GM12878 (cell line): ENCODE measurements around the gene SLC39A11. TPM values are rescaled to one million over a fixed set of nuclear protein-coding genes. Genes with fewer than 3 reads are reported as not detected.

Experiments
- ATAC-seq: fragments of 200-7000 bp; cut with Tn5 transposase; 3 replicates; pipeline ENCODE4 v1.9.1; 2020; ENCODE audit warnings: mild to moderate bottlenecking, moderate library complexity
- BruUV-seq: library from RNA; stranded (reverse); fragments of 400-500 nt; replicated peaks from 2 replicates; lab custom pipeline; 2021; lab: Mats Ljungman, UMichigan
- CTCF ChIA-PET: fragments of 300-600 bp; sonication (Branson Sonifier 250); formaldehyde crosslinking; extraction: SDS; loops from one replicate; lab custom pipeline; 2021; ENCODE audit warnings: inconsistent platforms; lab: Yijun Ruan, JAX
- POLR2A ChIA-PET: fragments of 350-600 bp; formaldehyde crosslinking; extraction: SDS; loops from one replicate; lab custom pipeline; 2021; ENCODE audit warnings: inconsistent platforms; lab: Charles Lee
- RAD21 ChIA-PET: fragments of 300-600 bp; sonication (Branson Sonifier 250); formaldehyde crosslinking; loops from one replicate; lab custom pipeline; 2023; ENCODE audit warnings: antibody characterized with exemption; ENCODE audit not compliant: unreplicated experiment; lab: Charles Lee
- SMC1A ChIA-PET: fragments of 300-600 bp; sonication (Branson Sonifier 250); formaldehyde crosslinking; loops from one replicate; lab custom pipeline; 2023; ENCODE audit not compliant: unreplicated experiment, uncharacterized antibody; lab: Charles Lee
- DNase-seq: peaks from one replicate; pipeline ENCODE4 v3.0.0-alpha.2; 2011; ENCODE audit warnings: low read depth, low spot score
- FAIRE-seq: peaks from 3 replicates; lab custom pipeline; 2011; peaks lifted over from hg19 to GRCh38; lab: Jason Lieb, UNC
- H2AFZ ChIP-seq: 2 replicates; pipeline ENCODE4 v1.6.0; 2011; ENCODE audit warnings: low read depth, low read length, control low read depth; ENCODE audit not compliant: control insufficient read depth
- H3K27ac ChIP-seq: 2 replicates; pipeline ENCODE4 v1.5.1; 2011; ENCODE audit warnings: control low read depth; ENCODE audit not compliant: control insufficient read depth, insufficient read depth
- H3K27me3 ChIP-seq, 2 experiments: replicated peaks in 1 of 2; 2 replicates each; pipeline versions ENCODE4 v1.6.0 to v1.6.1; 2011; ENCODE audit warnings: low read length in 1 of 2; ENCODE audit not compliant: control insufficient read depth in 2 of 2, insufficient read depth in 2 of 2
- H3K36me3 ChIP-seq, 2 experiments: 2 replicates each; pipeline ENCODE4 v1.5.1; 2011; ENCODE audit warnings: low read length in 1 of 2; ENCODE audit not compliant: control insufficient read depth in 2 of 2, insufficient read depth in 2 of 2
- H3K4me1 ChIP-seq: 2 replicates; pipeline ENCODE4 v1.6.1; 2011; ENCODE audit warnings: mild to moderate bottlenecking, low read length, moderate library complexity, mixed read lengths; ENCODE audit not compliant: control insufficient read depth, insufficient read depth
- H3K4me2 ChIP-seq: 2 replicates; pipeline ENCODE4 v1.6.0; 2011; ENCODE audit warnings: control low read depth; ENCODE audit not compliant: control insufficient read depth, insufficient read depth
- H3K4me3 ChIP-seq: fragments of 200-600 bp; sonication (generic); 2 replicates; pipeline ENCODE4 v1.5.1; 2016
- H3K79me2 ChIP-seq: 2 replicates; pipeline ENCODE4 v1.6.0; 2011; ENCODE audit warnings: low read length; ENCODE audit not compliant: control insufficient read depth, insufficient read depth
- H3K9ac ChIP-seq: 2 replicates; pipeline ENCODE4 v1.8.0; 2011; ENCODE audit warnings: low read length, control low read depth, mixed read lengths; ENCODE audit not compliant: control insufficient read depth, insufficient read depth
- H3K9me3 ChIP-seq: replicated peaks from 3 replicates; pipeline ENCODE4 v1.5.1; 2011; ENCODE audit warnings: mild to moderate bottlenecking, low read length; ENCODE audit not compliant: control insufficient read depth, insufficient read depth
- H4K20me1 ChIP-seq: 2 replicates; pipeline ENCODE4 v1.6.0; 2011; ENCODE audit not compliant: control insufficient read depth, insufficient read depth
- FOXM1 ChIP-seq: IDR thresholded peaks from 2 replicates; pipeline ENCODE4 v1.6.1; 2012; ENCODE audit warnings: low read depth, mild to moderate bottlenecking, inconsistent platforms, low read length, moderate library complexity
- ZBTB40 ChIP-seq: fragments of 450-650 bp; IDR thresholded peaks from 2 replicates; pipeline ENCODE4 v1.6.1; 2016; ENCODE audit warnings: mild to moderate bottlenecking, moderate library complexity, borderline replicate concordance
- ZSCAN29 ChIP-seq: fragments of 450-650 bp; IDR thresholded peaks from 2 replicates; pipeline ENCODE4 v1.6.1; 2017; ENCODE audit warnings: mild to moderate bottlenecking, moderate library complexity
- WGBS: methylation state at CpG from one replicate; pipeline ENCODE4 v1.1.6; 2016; ENCODE audit warnings: low lambda C conversion rate; ENCODE audit not compliant: insufficient replicate concordance, insufficient coverage; ENCODE audit errors: missing lambda C conversion rate; 5-methylcytosine and 5-hydroxymethylcytosine counted together
- in situ Hi-C: fragments of 300-500 bp; cut with MboI; formaldehyde crosslinking; loops from 9 replicates; pipeline ENCODE4 v1.14.3; 2018; ENCODE audit warnings: mixed read lengths
- intact Hi-C: fragments of 100-400 bp; cut with micrococcal nuclease; formaldehyde crosslinking; loops from one replicate; pipeline ENCODE4 v1.14.2; 2022; ENCODE audit not compliant: unreplicated experiment
- polyA plus RNA-seq, 11 experiments: library from polyadenylated mRNA; depleted of rRNA in 4 of 11; unstranded in 6 of 11; stranded (reverse) in 5 of 11; fragments of >200 nt; fragmentation: Nextera tagmentation in 4 of 11; fragmentation: Illumina TruSeq in 1 of 11; extraction: Ambion mirVana in 4 of 11; extraction: Trizol in 1 of 11; gene quantifications; 1 replicate in 1 of 11; 2 replicates in 10 of 11; pipeline versions ENCODE4 v1.2.1 to v1.2.3, GENCODE V29; 2011 to 2016; ENCODE audit warnings: inconsistent platforms in 2 of 11, missing spikeins in 2 of 11, low read depth in 1 of 11
- total RNA-seq, 4 experiments: library from RNA; depleted of rRNA in 3 of 4; stranded (reverse); fragments of >200 nt in 3 of 4; fragmentation: Illumina TruSeq in 1 of 4; extraction: Trizol in 1 of 4; gene quantifications; 2 replicates each; pipeline versions ENCODE4 v1.2.1 to v1.2.3, GENCODE V29; 2013 to 2021

The SLC39A11 gene
- total and polyA plus RNA-seq, 10 of the 15 experiments (the other 5 are each of a cell fraction or from before 2014, with no cell fraction given) = 8.6 to 23.8 (median 14.0) TPM

DNA sequence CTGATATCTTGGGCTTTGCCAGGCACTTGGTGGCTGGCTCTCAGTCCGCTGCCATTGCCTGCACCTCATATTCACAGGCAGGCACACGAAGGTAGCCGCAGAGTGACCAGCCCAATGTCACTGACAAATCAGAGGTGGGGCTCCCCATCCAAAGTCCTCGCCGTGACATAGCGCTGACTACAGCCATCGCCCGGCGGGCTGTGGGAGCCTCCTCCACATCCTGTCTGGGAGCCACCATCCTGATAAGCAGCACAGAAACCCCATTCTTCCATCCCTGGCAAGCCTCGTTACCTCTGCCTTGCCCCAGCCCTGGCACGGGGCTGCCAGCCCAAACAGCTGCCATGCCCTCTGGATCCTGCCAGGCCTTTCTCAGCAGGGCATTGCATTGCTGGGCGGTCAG lies 437.8 kb downstream of the SLC39A11 start:
- H3K36me3 ChIP-seq = no peaks in the 10 kb centered on the region
- in situ Hi-C loops (no loop called here), intact Hi-C loops (no loop called here)
- H3K4me3 ChIP-seq = no peak overlapping the region
- no peaks in the 10 kb centered on the region for H4K20me1 ChIP-seq
- peaks cover 4% of the 10 kb centered on the region; the same call in 1 of the 2 replicates for H3K4me1 ChIP-seq
- no peaks in the 10 kb centered on the region for H3K27me3 ChIP-seq
- ATAC-seq (no peak), DNase-seq (no peak), FAIRE-seq (no peak)
- no peak overlapping the region for H3K4me2 ChIP-seq
- 77% methylated on average over 12 of the region's 12 CpGs for WGBS
- BruUV-seq = no TSS peak
- RAD21 ChIA-PET = no interaction called here
- SMC1A ChIA-PET = interaction anchor here (1.6 kb wide), 1 partner anchor 37 kb away, joined by 6 read pairs; no protein-coding TSS in a partner anchor
- no peak overlapping the region for H3K9ac ChIP-seq
- H3K79me2 ChIP-seq = no peaks in the 10 kb centered on the region
- H3K9me3 ChIP-seq = no peaks in the 10 kb centered on the region
- POLR2A ChIA-PET = no interaction called here
- TF ChIP-seq ZSCAN29 = no peak
- no peak overlapping the region for H2AFZ ChIP-seq
- no peak overlapping the region for H3K27ac ChIP-seq
- CTCF ChIA-PET = interaction anchor here (1.2 to 3.4 kb wide), 2 partner anchors 44 to 96 kb away, joined by 3 to 26 read pairs; no protein-coding TSS in a partner anchor

DNA sequence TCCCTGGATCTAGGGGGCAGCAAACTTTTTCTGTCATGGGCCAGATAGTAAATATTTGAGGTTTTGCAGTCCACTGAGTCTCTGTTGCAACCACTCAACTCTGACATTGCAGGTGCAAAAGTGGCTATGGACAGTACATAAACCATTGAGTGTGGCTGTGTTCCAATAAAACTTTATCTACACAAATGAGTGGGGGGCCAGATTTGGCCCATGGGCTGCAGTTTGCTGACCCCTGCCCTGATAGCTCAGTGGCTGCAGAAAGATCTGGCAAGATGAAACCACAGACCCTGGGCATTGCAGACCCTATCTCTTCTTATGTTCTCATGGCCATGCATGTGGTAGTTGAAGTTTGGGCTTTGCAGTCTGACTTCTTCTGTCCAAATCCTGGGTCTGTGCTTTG lies 440.5 kb downstream of the SLC39A11 start:
- BruUV-seq = no TSS peak
- no peak for DNase-seq
- in situ Hi-C loops (no loop called here), intact Hi-C loops (no loop called here)
- Histone ChIP-seq H3K4me2 (no peak overlapping the region), H2AFZ (no peak overlapping the region), H3K4me1 (no peaks in the 10 kb centered on the region), H3K4me3 (no peak overlapping the region), H3K9ac (no peak overlapping the region), H3K79me2 (no peaks in the 10 kb centered on the region), H3K36me3 (no peaks in the 10 kb centered on the region; a peak in 1 of 4 replicates), H3K27ac (no peak overlapping the region), H3K27me3 (no peaks in the 10 kb centered on the region), H4K20me1 (no peaks in the 10 kb centered on the region), H3K9me3 (no peaks in the 10 kb centered on the region)
- RAD21 ChIA-PET = no interaction called here
- FAIRE-seq = no peak
- POLR2A ChIA-PET = interaction anchor here (1.4 kb wide), 1 partner anchor 64 kb away, joined by 3 read pairs; no protein-coding TSS in a partner anchor
- ATAC-seq = no peak
- TF ChIP-seq FOXM1 (no peak), ZBTB40 (peak; percentile 52)
- CTCF ChIA-PET = interaction anchor here (1.0 to 3.4 kb wide), 4 partner anchors 8 to 94 kb away, joined by 3 to 26 read pairs (median 4); no protein-coding TSS in a partner anchor
- SMC1A ChIA-PET = interaction anchor here (1.2 kb wide), 1 partner anchor 92 kb away, joined by 3 read pairs; no protein-coding TSS in a partner anchor
